RWPE2 (cell line): ENCODE results near the gene TAF13.

Source experiments
- ATAC-seq: fragments of 200-7000 bp; cut with Tn5 transposase; 3 replicates; pipeline ENCODE4 v1.9.1; 2021; ENCODE audit warnings: low read depth
- DNase-seq: peaks from one replicate; pipeline ENCODE4 v3.0.0-alpha.2; 2020; ENCODE audit warnings: low spot score
- H3K27ac ChIP-seq: fragments of 450-650 bp; 2 replicates; pipeline ENCODE4 v1.5.1; 2017; ENCODE audit warnings: mild to moderate bottlenecking; ENCODE audit not compliant: poor library complexity, severe bottlenecking
- H3K27me3 ChIP-seq: fragments of 250-450 bp; sonication (Bioruptor Pico); 2 replicates; pipeline ENCODE4 v1.5.1; 2021; ENCODE audit warnings: mild to moderate bottlenecking, moderate library complexity; ENCODE audit not compliant: insufficient read depth, poor library complexity, severe bottlenecking
- H3K36me3 ChIP-seq: fragments of 250-450 bp; sonication (Bioruptor Pico); 2 replicates; pipeline ENCODE4 v1.5.1; 2020; ENCODE audit warnings: low read depth, mild to moderate bottlenecking, moderate library complexity
- H3K4me1 ChIP-seq: fragments of 250-450 bp; sonication (Bioruptor Pico); 2 replicates; pipeline ENCODE4 v1.5.1; 2021; ENCODE audit warnings: mild to moderate bottlenecking, moderate library complexity; ENCODE audit not compliant: insufficient read depth, poor library complexity, severe bottlenecking
- H3K4me3 ChIP-seq: fragments of 250-450 bp; sonication (Bioruptor Pico); 2 replicates; pipeline ENCODE4 v1.5.1; 2021; ENCODE audit warnings: mild to moderate bottlenecking, moderate library complexity; ENCODE audit not compliant: severe bottlenecking
- H3K9me3 ChIP-seq: fragments of 250-450 bp; sonication (Bioruptor Pico); 2 replicates; pipeline ENCODE4 v1.5.1; 2021; ENCODE audit warnings: mild to moderate bottlenecking, moderate library complexity; ENCODE audit not compliant: severe bottlenecking
- CTCF ChIP-seq: fragments of 450-650 bp; IDR thresholded peaks from one replicate; pipeline ENCODE4 v1.5.1; 2017; ENCODE audit warnings: mild to moderate bottlenecking, moderate library complexity; ENCODE audit not compliant: poor library complexity, severe bottlenecking

The TAF13 gene

GRCh38 chr1:109111386-109112055 is 35.7 kb upstream of the TAF13 start:
- peaks cover 37% of the 10 kb centered on the region for H3K27me3 ChIP-seq
- no peak for DNase-seq

GRCh38 chr1:109109906-109110305 is 34.1 kb upstream of the TAF13 start:
- no peak for TF ChIP-seq CTCF
- no peaks in the 10 kb centered on the region for H3K36me3 ChIP-seq
- ATAC-seq (no peak), DNase-seq (no peak)
- no peaks in the 10 kb centered on the region for H3K4me1 ChIP-seq
- H3K27me3 ChIP-seq, result peaks cover 30% of the 10 kb centered on the region
- no peak overlapping the region for H3K27ac ChIP-seq
- no peaks in the 10 kb centered on the region for H3K9me3 ChIP-seq
- H3K4me3 ChIP-seq, result no peak overlapping the region

More at GRCh38 chr1:109111386-109112055, 35.7 kb upstream of the TAF13 start:
- Histone ChIP-seq H3K9me3 (no peaks in the 10 kb centered on the region), H3K4me1 (no peaks in the 10 kb centered on the region), H3K36me3 (no peaks in the 10 kb centered on the region), H3K27ac (no peak overlapping the region), H3K4me3 (no peak overlapping the region)
- no peak for ATAC-seq
- no peak for TF ChIP-seq CTCF

DNA sequence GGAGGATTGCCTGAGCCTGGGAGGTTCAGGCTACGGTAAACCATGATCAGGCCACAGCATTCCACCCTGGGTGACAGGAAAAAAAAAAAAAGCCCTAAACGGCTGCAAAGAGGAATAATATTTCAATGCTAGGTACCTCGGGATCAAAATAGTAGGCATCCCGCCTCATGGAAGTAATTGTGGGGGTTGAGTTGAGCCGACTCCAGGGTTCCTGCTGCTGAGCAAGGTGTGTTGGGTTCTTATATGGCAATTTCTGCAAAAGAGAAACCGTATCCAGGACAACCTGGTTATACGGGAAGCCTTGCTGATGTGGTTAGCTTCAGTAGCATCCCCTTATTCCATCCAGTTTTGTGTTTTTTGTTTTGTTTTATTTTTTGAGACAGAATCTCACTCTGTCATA is 32.0 kb upstream of the TAF13 start:
- 0 out of 2 replicates have a peak, but pooled peaks cover 3% of the 10 kb centered on the region for H3K36me3 ChIP-seq
- no peak for TF ChIP-seq CTCF
- H3K4me1 ChIP-seq, result no peaks in the 10 kb centered on the region
- ATAC-seq (no peak), DNase-seq (no peak)
- H3K4me3 ChIP-seq, result no peak overlapping the region
- H3K27me3 ChIP-seq, result peaks cover 11% of the 10 kb centered on the region
- no peak overlapping the region for H3K27ac ChIP-seq
- H3K9me3 ChIP-seq, result no peaks in the 10 kb centered on the region

DNA sequence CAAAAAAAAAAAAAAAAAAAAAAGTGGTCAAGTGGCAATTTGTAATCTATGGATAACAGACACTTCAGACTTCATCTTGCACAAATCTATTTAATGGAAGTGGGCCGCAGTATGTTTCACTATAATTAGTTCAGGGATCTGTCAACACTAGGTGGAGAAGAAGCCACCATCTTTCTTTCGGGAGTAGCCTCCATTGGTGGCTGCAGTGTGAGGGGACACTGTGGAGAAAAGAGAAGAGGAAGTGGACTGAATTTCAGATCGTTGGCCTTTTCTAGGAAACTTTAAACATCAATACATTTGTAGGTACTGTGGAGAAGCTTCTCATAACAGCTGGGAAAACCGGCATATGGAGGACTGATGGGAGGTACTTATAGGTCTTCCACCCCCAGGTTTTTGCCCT is 30.1 kb upstream of the TAF13 start:
- no peak for TF ChIP-seq CTCF
- Histone ChIP-seq H3K27me3 (no peaks in the 10 kb centered on the region), H3K27ac (no peak overlapping the region), H3K9me3 (no peaks in the 10 kb centered on the region), H3K4me3 (no peak overlapping the region), H3K4me1 (peaks cover 2% of the 10 kb centered on the region), H3K36me3 (0 out of 2 replicates have a peak, but pooled peaks cover 9% of the 10 kb centered on the region)
- no peak for DNase-seq
- no peak for ATAC-seq
